K562 (cell line): ENCODE results near the gene RNLS.

Experiments
- CTCF ChIP-seq, 3 experiments: IDR thresholded peaks in 2 of 3; conservative IDR thresholded peaks in 1 of 3; 2 replicates each; pipeline ENCODE4 v1.5.1; 2011 to 2012; ENCODE audit warnings: low read length in 3 of 3, mild to moderate bottlenecking in 3 of 3, control low read depth in 2 of 3, improper control_type of control experiment in 1 of 3, inconsistent platforms in 1 of 3, low read depth in 1 of 3, mixed read lengths in 1 of 3, moderate library complexity in 1 of 3; ENCODE audit not compliant: insufficient read depth in 2 of 3
- FOXK2 ChIP-seq, 2 experiments: fragments of 450-650 bp; IDR thresholded peaks in 1 of 2; conservative IDR thresholded peaks in 1 of 2; 2 replicates each; pipeline ENCODE4 v1.6.1; 2016; ENCODE audit warnings: low read depth in 2 of 2, mild to moderate bottlenecking in 1 of 2
- HIVEP1 ChIP-seq: fragments of 250-450 bp; sonication (Bioruptor Pico); IDR thresholded peaks from 2 replicates; pipeline ENCODE4 v1.4.0; 2020; ENCODE audit warnings: mild to moderate bottlenecking
- KAT7 ChIP-seq: sonication (generic); formaldehyde crosslinking; IDR thresholded peaks from 2 replicates; pipeline ENCODE4 v1.8.0; 2022; ENCODE audit warnings: missing genetic modification reagents, mild to moderate bottlenecking, borderline replicate concordance
- POLR2A ChIP-seq: fragments of 450-650 bp; conservative IDR thresholded peaks from 2 replicates; pipeline ENCODE4 v1.6.1; 2016
- SIX5 ChIP-seq, 2 experiments: IDR thresholded peaks; 2 replicates each; pipeline ENCODE4 v1.6.1; 2011; ENCODE audit warnings: low read length in 2 of 2, borderline replicate concordance in 1 of 2, low read depth in 1 of 2, mild to moderate bottlenecking in 1 of 2, moderate library complexity in 1 of 2; ENCODE audit not compliant: insufficient read depth in 1 of 2
- U2AF1 ChIP-seq: fragments of 200-400 bp; formaldehyde crosslinking; optimal IDR thresholded peaks from 2 replicates; pipeline ENCODE3; 2017; ENCODE audit warnings: mild to moderate bottlenecking, low read depth, low read length, moderate library complexity
- ZNF217 ChIP-seq: sonication (generic); formaldehyde crosslinking; IDR thresholded peaks from 2 replicates; pipeline ENCODE4 v1.8.0; 2022; ENCODE audit warnings: mild to moderate bottlenecking, missing genetic modification reagents
- TF ChIP-seq, protein P1 (sequence below): fragments of 250-450 bp; sonication (Bioruptor Pico); IDR thresholded peaks from 2 replicates; pipeline ENCODE4 v1.8.0; 2021; ENCODE audit warnings: mild to moderate bottlenecking, moderate library complexity

DNA sequence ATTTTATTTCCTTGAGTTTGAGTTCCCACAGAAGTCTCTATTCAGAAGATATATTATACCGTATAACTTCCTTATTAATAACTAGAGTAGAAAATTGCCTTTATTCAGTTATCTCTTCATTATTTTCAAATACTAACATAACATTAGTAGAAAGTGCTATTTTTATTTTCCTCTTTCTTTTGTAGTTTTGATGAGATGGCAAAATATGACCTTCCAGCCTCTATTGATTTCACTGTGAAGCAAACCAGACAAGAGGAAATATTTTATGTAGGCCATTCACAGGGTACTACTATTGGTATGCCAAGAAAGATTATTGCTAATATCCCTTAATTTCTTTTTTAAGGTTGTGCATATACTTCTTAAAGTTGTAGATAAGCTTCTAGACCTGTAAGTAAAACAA lies 11.4 kb upstream of the RNLS start:
- TF ChIP-seq FOXK2 (conservative IDR thresholded peaks at IDR 0.05 in 1 of 2, IDR thresholded peaks at IDR 0.05 in 1 of 2; ENCODE audit: low read depth in 2 of 2) (no peak), CTCF (IDR thresholded peaks at IDR 0.05 in 2 of 3, conservative IDR thresholded peaks at IDR 0.05 in 1 of 3; ENCODE audit: insufficient read depth in 2 of 3, low read depth in 1 of 3, low read length in 3 of 3) (no peak), HIVEP1 (CRISPR knock-in tag) (no peak), ZNF217 (no peak), SIX5 (IDR thresholded peaks at IDR 0.05; ENCODE audit: borderline replicate concordance in 1 of 2, insufficient read depth in 1 of 2, low read depth in 1 of 2, low read length in 2 of 2) (no peak), U2AF1 (no peak), POLR2A (no peak), KAT7 (CRISPR knock-in tag) (no peak)
- TF ChIP-seq, protein P1, sequence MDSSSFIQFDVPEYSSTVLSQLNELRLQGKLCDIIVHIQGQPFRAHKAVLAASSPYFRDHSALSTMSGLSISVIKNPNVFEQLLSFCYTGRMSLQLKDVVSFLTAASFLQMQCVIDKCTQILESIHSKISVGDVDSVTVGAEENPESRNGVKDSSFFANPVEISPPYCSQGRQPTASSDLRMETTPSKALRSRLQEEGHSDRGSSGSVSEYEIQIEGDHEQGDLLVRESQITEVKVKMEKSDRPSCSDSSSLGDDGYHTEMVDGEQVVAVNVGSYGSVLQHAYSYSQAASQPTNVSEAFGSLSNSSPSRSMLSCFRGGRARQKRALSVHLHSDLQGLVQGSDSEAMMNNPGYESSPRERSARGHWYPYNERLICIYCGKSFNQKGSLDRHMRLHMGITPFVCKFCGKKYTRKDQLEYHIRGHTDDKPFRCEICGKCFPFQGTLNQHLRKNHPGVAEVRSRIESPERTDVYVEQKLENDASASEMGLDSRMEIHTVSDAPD (CRISPR knock-in tag): no peak
